Hepatocyte (in vitro differentiated cells): ENCODE measurements around the gene ZNF710. TPM values are rescaled to one million over a fixed set of nuclear protein-coding genes. Genes with fewer than 3 reads are reported as not detected.

Source experiments
- DNase-seq: peaks from one replicate; pipeline ENCODE4 v3.0.0-alpha.2; 2016; ENCODE audit warnings: low spot score
- H2AFZ ChIP-seq: fragments of 200-600 bp; sonication (generic); 2 replicates; pipeline ENCODE4 v1.6.0; 2016; ENCODE audit warnings: antibody characterized with exemption, mild to moderate bottlenecking
- H3K27ac ChIP-seq: fragments of 200-600 bp; sonication (generic); 2 replicates; pipeline ENCODE4 v1.5.1; 2016; ENCODE audit warnings: mild to moderate bottlenecking
- H3K27me3 ChIP-seq: fragments of 200-600 bp; sonication (generic); 2 replicates; pipeline ENCODE4 v1.6.1; 2016
- H3K36me3 ChIP-seq: fragments of 200-600 bp; sonication (generic); replicated peaks from 2 replicates; pipeline ENCODE4 v1.5.1; 2016; ENCODE audit warnings: low read depth; ENCODE audit not compliant: insufficient read depth
- H3K4me1 ChIP-seq: fragments of 200-600 bp; sonication (generic); 2 replicates; pipeline ENCODE4 v1.5.1; 2016; ENCODE audit warnings: mild to moderate bottlenecking, moderate library complexity; ENCODE audit not compliant: insufficient read depth
- H3K4me2 ChIP-seq: fragments of 200-600 bp; sonication (generic); 2 replicates; pipeline ENCODE4 v1.6.0; 2016
- H3K4me3 ChIP-seq: fragments of 200-600 bp; sonication (generic); 2 replicates; pipeline ENCODE4 v1.5.1; 2016; ENCODE audit warnings: mild to moderate bottlenecking
- H3K79me2 ChIP-seq: fragments of 200-600 bp; sonication (generic); 2 replicates; pipeline ENCODE4 v1.6.0; 2017; ENCODE audit warnings: mild to moderate bottlenecking
- H3K9me2 ChIP-seq: fragments of 200-600 bp; sonication (generic); replicated peaks from 2 replicates; pipeline ENCODE4 v1.6.0; 2017; ENCODE audit warnings: mild to moderate bottlenecking; ENCODE audit not compliant: insufficient read depth
- H3K9me3 ChIP-seq: fragments of 200-600 bp; sonication (generic); 2 replicates; pipeline ENCODE4 v1.5.1; 2016; ENCODE audit warnings: low read depth, mild to moderate bottlenecking
- H4K20me1 ChIP-seq: fragments of 200-600 bp; sonication (generic); 2 replicates; pipeline ENCODE4 v1.6.0; 2016; ENCODE audit warnings: mild to moderate bottlenecking; ENCODE audit not compliant: insufficient read depth, poor library complexity, severe bottlenecking
- EZH2 ChIP-seq: fragments of 200-600 bp; sonication (generic); IDR thresholded peaks from 2 replicates; pipeline ENCODE4 v1.6.1; 2016; ENCODE audit warnings: antibody characterized with exemption, mild to moderate bottlenecking, borderline replicate concordance
- EZH2phosphoT487 ChIP-seq: fragments of 200-600 bp; sonication (generic); IDR thresholded peaks from one replicate; pipeline ENCODE4 v1.6.1; 2018; ENCODE audit warnings: antibody characterized with exemption, mild to moderate bottlenecking, low read depth, moderate library complexity; ENCODE audit not compliant: unreplicated experiment, severe bottlenecking
- WGBS: methylation state at CpG from one replicate; pipeline ENCODE4 v1.1.6; 2016; ENCODE audit warnings: low lambda C conversion rate; ENCODE audit errors: missing lambda C conversion rate; 5-methylcytosine and 5-hydroxymethylcytosine counted together
- polyA plus RNA-seq: library from polyadenylated mRNA; unstranded; fragments of >200 nt; fragmentation: Nextera tagmentation; extraction: Ambion mirVana; gene quantifications from 2 replicates; pipeline ENCODE4 v1.2.1, GENCODE V29; 2016
- total RNA-seq: library from RNA; depleted of rRNA; stranded (reverse); fragments of >200 nt; gene quantifications from 2 replicates; pipeline ENCODE4 v1.2.3, GENCODE V29; 2014
- TF ChIP-seq, protein P1 (sequence below): fragments of 200-600 bp; sonication (generic); IDR thresholded peaks from 2 replicates; pipeline ENCODE4 v1.5.1; 2016; ENCODE audit warnings: antibody characterized with exemption, mild to moderate bottlenecking; ENCODE audit not compliant: poor library complexity

The ZNF710 gene
- total and polyA plus RNA-seq, 2 experiments from 2014 or later, result 14.5 to 17.2 TPM

DNA sequence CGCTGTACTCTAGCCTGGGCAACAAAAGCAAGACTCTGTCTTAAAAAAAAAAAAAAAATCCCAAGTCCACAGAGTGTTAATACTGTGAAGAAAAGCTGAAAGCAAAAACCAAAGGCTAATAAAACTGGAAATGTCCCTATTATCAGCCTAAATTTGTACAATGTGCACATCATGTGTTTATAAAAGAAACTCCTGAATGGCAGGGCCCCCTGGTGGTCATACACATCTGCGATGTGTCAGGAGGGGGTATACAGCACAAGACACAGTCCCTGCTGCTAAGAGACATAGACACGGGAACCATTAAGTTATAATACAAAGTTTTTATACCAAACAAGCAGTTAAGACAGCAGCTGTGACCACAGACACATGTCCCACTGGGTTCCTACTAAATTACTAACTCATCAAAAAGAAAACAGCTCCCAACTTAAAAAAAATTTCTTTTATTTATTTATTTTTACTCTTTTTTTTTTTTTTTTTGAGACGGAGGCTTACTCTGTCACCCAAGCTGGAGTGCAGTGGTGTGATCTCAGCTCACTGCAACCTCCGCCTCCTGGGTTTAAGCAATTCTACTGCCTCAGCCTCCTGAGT is 70.2 kb downstream of the ZNF710 start:
- TF ChIP-seq EZH2phosphoT487 (no peak), EZH2 (no peak)
- TF ChIP-seq, protein P1, sequence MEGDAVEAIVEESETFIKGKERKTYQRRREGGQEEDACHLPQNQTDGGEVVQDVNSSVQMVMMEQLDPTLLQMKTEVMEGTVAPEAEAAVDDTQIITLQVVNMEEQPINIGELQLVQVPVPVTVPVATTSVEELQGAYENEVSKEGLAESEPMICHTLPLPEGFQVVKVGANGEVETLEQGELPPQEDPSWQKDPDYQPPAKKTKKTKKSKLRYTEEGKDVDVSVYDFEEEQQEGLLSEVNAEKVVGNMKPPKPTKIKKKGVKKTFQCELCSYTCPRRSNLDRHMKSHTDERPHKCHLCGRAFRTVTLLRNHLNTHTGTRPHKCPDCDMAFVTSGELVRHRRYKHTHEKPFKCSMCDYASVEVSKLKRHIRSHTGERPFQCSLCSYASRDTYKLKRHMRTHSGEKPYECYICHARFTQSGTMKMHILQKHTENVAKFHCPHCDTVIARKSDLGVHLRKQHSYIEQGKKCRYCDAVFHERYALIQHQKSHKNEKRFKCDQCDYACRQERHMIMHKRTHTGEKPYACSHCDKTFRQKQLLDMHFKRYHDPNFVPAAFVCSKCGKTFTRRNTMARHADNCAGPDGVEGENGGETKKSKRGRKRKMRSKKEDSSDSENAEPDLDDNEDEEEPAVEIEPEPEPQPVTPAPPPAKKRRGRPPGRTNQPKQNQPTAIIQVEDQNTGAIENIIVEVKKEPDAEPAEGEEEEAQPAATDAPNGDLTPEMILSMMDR, result peak; percentile 72
- Histone ChIP-seq H3K27ac (peak overlapping the region; percentile 6), H3K79me2 (peaks cover 5% of the 10 kb centered on the region), H3K9me3 (no peaks in the 10 kb centered on the region), H3K4me3 (no peak overlapping the region), H3K27me3 (no peaks in the 10 kb centered on the region), H3K9me2 (no peaks in the 10 kb centered on the region), H3K4me2 (no peak overlapping the region), H4K20me1 (no peaks in the 10 kb centered on the region), H2AFZ (no peak overlapping the region), H3K4me1 (peaks cover 13% of the 10 kb centered on the region), H3K36me3 (no peaks in the 10 kb centered on the region)
- DNase-seq, result peak; percentile 90
- 57% methylated on average over 5 of the region's 5 CpGs for WGBS

DNA sequence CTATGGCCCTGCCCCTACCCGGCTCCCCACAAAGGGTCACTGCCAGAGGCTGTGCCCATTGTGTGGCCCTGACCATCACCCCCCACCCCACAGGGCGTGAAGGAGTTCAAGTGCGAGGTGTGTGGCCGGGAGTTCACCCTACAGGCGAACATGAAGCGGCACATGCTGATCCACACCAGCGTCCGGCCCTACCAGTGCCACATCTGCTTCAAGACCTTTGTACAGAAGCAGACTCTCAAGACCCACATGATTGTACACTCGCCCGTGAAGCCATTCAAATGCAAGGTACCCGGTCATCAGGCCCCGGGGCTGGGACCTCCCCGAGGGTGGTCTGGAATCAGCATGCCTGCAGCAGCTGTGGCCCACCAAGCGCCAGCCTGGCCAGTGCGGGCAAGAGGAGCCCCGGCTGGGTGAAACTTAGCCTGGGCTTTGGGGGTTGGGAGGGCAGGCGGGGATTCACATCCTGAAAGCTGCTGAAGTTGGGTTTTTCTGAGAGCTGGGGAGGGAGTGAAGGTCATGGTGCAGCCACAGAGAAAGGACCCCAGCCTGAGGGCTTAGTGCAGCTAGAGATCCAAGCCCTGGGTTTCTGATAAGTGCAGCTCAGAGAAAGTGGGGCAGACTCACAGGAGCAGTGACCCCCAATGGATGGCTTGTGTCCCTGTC is 72.0 kb downstream of the ZNF710 start:
- Histone ChIP-seq H3K27me3 (no peaks in the 10 kb centered on the region), H3K4me1 (peaks cover 13% of the 10 kb centered on the region), H3K9me2 (no peaks in the 10 kb centered on the region), H3K27ac (no peak overlapping the region), H3K4me2 (no peak overlapping the region), H2AFZ (no peak overlapping the region), H3K9me3 (no peaks in the 10 kb centered on the region), H4K20me1 (no peaks in the 10 kb centered on the region), H3K36me3 (no peaks in the 10 kb centered on the region), H3K79me2 (peaks cover 5% of the 10 kb centered on the region), H3K4me3 (no peak overlapping the region)
- WGBS, result 93% methylated on average over 16 of the region's 17 CpGs
- no peak for DNase-seq
- TF ChIP-seq EZH2 (no peak), EZH2phosphoT487 (no peak)
- TF ChIP-seq, protein P1, result no peak

DNA sequence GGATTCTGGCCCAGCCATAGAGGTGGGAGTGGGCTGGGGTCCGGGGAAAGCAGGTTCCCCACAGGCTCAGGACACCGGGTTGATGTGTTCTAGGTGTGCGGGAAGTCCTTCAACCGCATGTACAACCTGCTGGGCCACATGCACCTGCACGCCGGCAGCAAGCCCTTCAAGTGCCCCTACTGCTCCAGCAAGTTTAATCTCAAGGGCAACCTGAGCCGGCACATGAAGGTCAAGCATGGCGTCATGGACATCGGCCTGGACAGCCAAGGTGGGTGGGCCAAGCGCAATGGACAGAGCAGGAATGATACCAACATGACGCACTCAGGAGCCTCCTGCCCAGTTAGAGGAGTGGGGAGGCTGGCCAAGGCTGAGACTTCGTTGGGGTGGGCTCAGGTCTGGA is 72.9 kb downstream of the ZNF710 start:
- no peak overlapping the region for H2AFZ ChIP-seq
- H3K9me2 ChIP-seq, result no peaks in the 10 kb centered on the region
- H3K36me3 ChIP-seq, result no peaks in the 10 kb centered on the region
- peaks cover 5% of the 10 kb centered on the region for H3K79me2 ChIP-seq
- no peak for DNase-seq
- H4K20me1 ChIP-seq, result no peaks in the 10 kb centered on the region
- no peaks in the 10 kb centered on the region for H3K27me3 ChIP-seq
- no peaks in the 10 kb centered on the region for H3K9me3 ChIP-seq
- H3K4me2 ChIP-seq, result no peak overlapping the region
- peaks cover 13% of the 10 kb centered on the region for H3K4me1 ChIP-seq
- TF ChIP-seq, protein P1, result no peak
- TF ChIP-seq EZH2 (no peak), EZH2phosphoT487 (no peak)
- WGBS, result 94% methylated on average over 12 of the region's 12 CpGs
- H3K4me3 ChIP-seq, result no peak overlapping the region
- no peak overlapping the region for H3K27ac ChIP-seq
